Stimulated activated CD4-positive, alpha-beta T cell treated with anti-CD3 and anti-CD28 coated beads, TNF-alpha, amount 100 ng/mL, for 24 hours (primary cell): ENCODE data around the gene ORMDL3.
"Not testable (repeated sequence)": the region's sequence is repeated elsewhere in the genome, so short reads cannot be mapped to it uniquely, and the experiment has no call there.

Source experiments
- DNase-seq, 3 experiments: peaks; one replicate each; pipeline ENCODE4 v3.0.0-alpha.2; 2020; ENCODE audit warnings: low read depth in 3 of 3

ORMDL3 gene

DNA sequence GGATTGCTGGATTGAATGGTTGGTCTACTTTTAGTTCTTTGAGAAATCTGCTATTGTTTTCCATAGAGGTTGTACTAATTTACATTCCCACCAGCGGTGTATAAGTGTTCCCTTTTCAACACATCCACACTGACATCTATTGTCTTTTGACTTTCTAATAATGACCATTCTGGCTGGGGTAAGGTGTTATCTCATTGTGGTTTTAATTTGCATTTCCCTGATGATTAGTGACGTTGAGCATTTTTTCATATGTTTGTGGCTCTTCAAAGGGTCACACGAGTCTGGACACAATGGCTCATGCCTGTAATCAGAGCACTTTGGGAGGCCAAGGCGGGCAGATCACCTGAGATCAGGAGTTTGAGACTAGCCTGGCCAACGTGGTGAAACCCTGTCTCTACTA, 41.3 kb downstream of the ORMDL3 start:
- not testable (repeated sequence) for DNase-seq

DNA sequence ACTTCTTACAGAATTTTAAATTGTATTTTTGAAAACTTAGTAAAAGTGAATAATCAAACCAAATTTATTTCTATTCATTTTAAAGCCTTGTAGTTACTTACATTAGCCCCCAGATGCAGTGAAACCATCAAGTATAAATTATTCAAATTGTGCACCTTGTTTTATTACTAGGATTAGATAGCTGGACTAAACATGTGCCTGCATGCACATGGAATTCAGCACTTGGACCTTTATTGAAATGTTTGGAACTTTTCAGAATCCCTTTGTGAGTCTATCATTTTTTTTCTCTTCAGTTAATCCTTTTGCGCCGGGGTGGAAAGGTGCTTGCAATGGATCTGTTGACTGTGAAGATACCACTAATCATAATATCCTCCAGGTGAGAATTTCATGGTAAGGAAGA, 54.6 kb downstream of the ORMDL3 start:
- DNase-seq, result no peak

DNA sequence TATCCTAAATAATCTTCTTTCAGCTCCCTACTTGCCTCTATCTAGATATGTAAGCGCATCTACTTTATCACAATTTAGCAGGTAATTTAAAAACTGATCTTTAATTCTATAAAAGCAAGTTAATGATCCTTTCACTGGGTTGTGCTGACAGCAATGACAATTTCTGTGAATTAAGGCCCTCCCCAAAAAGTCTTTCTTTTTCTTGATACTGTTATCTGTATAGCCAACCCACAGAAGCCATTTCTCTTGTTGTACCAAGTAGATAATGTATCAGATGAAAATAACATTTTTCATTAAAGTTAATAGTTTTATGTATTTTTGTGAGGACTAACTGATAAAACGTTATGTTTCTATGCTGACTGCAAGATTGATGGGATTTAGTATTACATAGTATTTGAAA, 55.6 kb downstream of the ORMDL3 start:
- no peak for DNase-seq
